PC-9 (cell line): ENCODE measurements around the gene STX12. TPM values are rescaled to one million over a fixed set of nuclear protein-coding genes. Genes with fewer than 3 reads are reported as not detected.

Experiments used
- BruUV-seq: library from RNA; stranded (reverse); fragments of 400-500 nt; replicated peaks from 2 replicates; lab custom pipeline; 2021; lab: Mats Ljungman, UMichigan
- CTCF ChIA-PET: fragments of 300-600 bp; sonication (Branson Sonifier 250); formaldehyde crosslinking; loops from one replicate; lab custom pipeline; 2022; ENCODE audit warnings: antibody characterized with exemption; lab: Charles Lee
- POLR2A ChIA-PET: fragments of 300-600 bp; sonication (Branson Sonifier 250); formaldehyde crosslinking; loops from one replicate; lab custom pipeline; 2022; ENCODE audit warnings: antibody characterized with exemption; ENCODE audit not compliant: unreplicated experiment; lab: Charles Lee
- DNase-seq, 2 experiments: peaks; one replicate each; pipeline versions ENCODE4 v3.0.0 to v3.0.0-alpha.2; 2015 to 2022; ENCODE audit warnings: mixed read lengths in 1 of 2
- H2AFZ ChIP-seq: fragments of 200-600 bp; sonication (generic); 2 replicates; pipeline ENCODE4 v1.8.1; 2017; ENCODE audit warnings: antibody characterized with exemption
- H3F3A ChIP-seq: fragments of 200-600 bp; sonication (generic); 2 replicates; pipeline ENCODE4 v1.8.1; 2017; ENCODE audit warnings: antibody characterized with exemption, mild to moderate bottlenecking, low read depth; ENCODE audit not compliant: insufficient read depth
- H3K27ac ChIP-seq: fragments of 200-600 bp; sonication (generic); 2 replicates; pipeline ENCODE4 v1.6.1; 2016; ENCODE audit warnings: mixed run types
- H3K27me3 ChIP-seq: fragments of 200-600 bp; sonication (generic); 2 replicates; pipeline ENCODE4 v1.6.1; 2016; ENCODE audit warnings: low read depth, mixed run types; ENCODE audit not compliant: insufficient read depth
- H3K36me3 ChIP-seq: fragments of 200-600 bp; sonication (generic); 2 replicates; pipeline ENCODE4 v1.6.1; 2016; ENCODE audit warnings: low read depth, mixed run types
- H3K4me1 ChIP-seq: fragments of 200-600 bp; sonication (generic); replicated peaks from 2 replicates; pipeline ENCODE4 v1.6.1; 2016; ENCODE audit warnings: mixed run types; ENCODE audit not compliant: insufficient read depth
- H3K4me2 ChIP-seq: fragments of 200-600 bp; sonication (generic); 2 replicates; pipeline ENCODE4 v1.6.1; 2017; ENCODE audit warnings: mixed run types
- H3K4me3 ChIP-seq: fragments of 200-600 bp; sonication (generic); 2 replicates; pipeline ENCODE4 v1.6.1; 2016; ENCODE audit warnings: mixed run types
- H3K79me2 ChIP-seq: fragments of 200-600 bp; sonication (generic); 2 replicates; pipeline ENCODE4 v1.6.1; 2017; ENCODE audit warnings: low read depth, mixed run types
- H3K9me2 ChIP-seq: fragments of 200-600 bp; sonication (generic); 2 replicates; pipeline ENCODE4 v1.8.1; 2017; ENCODE audit warnings: mild to moderate bottlenecking; ENCODE audit not compliant: insufficient read depth
- H3K9me3 ChIP-seq: fragments of 200-600 bp; sonication (generic); 2 replicates; pipeline ENCODE4 v1.8.1; 2016; ENCODE audit warnings: low read depth; ENCODE audit not compliant: insufficient read depth
- H4K20me1 ChIP-seq: fragments of 200-600 bp; sonication (generic); 2 replicates; pipeline ENCODE4 v1.8.1; 2017; ENCODE audit not compliant: insufficient read depth
- EZH2 ChIP-seq: fragments of 200-600 bp; sonication (generic); IDR thresholded peaks from 2 replicates; pipeline ENCODE4 v1.8.0; 2017; ENCODE audit warnings: antibody characterized with exemption, low read depth
- intact Hi-C: fragments of 100-400 bp; cut with micrococcal nuclease; formaldehyde crosslinking; loops from one replicate; pipeline ENCODE4 v1.10.0; 2022; ENCODE audit not compliant: unreplicated experiment
- total RNA-seq: library from RNA; stranded (reverse); gene quantifications from 2 replicates; pipeline ENCODE4 v1.2.3, GENCODE V29; 2021
- TF ChIP-seq, protein P1 (sequence below): fragments of 200-600 bp; sonication (generic); conservative IDR thresholded peaks from 2 replicates; pipeline ENCODE4 v1.6.1; 2017; ENCODE audit warnings: mixed run types, antibody characterized with exemption, mild to moderate bottlenecking, moderate library complexity

Gene STX12
- total RNA-seq, 1 experiment from 2014 or later = 23.7 TPM

DNA sequence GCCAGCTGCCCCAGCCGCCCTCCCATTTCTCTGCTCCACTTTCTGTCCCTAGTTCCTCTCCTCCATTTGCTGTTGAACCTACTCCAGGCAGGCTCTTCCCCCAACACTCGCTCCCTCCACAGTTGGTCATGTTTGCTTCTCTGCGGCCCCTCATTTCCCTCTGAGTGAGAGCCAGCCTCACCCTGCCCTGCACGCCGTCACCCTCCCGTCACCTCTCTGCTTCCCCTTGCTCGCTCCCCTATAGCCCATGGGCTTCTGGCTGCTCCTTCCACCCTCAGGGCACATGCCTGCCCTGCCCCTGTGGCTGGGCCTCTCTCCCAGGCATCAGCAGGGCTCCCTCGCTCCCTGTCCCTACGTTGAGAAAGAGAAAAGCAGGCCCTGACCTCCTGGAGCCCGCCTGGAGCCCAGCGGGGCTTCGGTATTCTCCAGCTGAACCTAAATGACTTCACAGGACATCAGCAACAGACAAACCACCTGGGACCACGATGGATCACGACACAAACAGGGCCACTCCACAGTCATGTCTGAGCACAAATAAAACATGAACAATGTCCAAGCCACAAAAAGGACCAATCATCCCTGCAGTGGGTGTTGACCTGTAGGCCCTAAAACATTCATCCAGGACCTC is 86.0 kb downstream of the STX12 start:
- no peaks in the 10 kb centered on the region for H3K79me2 ChIP-seq
- H3K4me1 ChIP-seq = peaks cover 16% of the 10 kb centered on the region
- no peak overlapping the region for H2AFZ ChIP-seq
- no peak overlapping the region for H3K27ac ChIP-seq
- no peak overlapping the region for H3K4me3 ChIP-seq
- intact Hi-C loops = loop anchor here (2.0 to 5.0 kb wide), 4 partner anchors 120 to 743 kb away; partner anchors contain the start of gene EYA3
- POLR2A ChIA-PET = no interaction called here
- peaks cover 12% of the 10 kb centered on the region; the same call in 1 of the 2 replicates for H3F3A ChIP-seq
- no peak overlapping the region for H3K4me2 ChIP-seq
- no peak for DNase-seq
- H3K27me3 ChIP-seq = no peaks in the 10 kb centered on the region
- H4K20me1 ChIP-seq = no peaks in the 10 kb centered on the region
- CTCF ChIA-PET = no interaction called here
- H3K9me2 ChIP-seq = no peaks in the 10 kb centered on the region
- TF ChIP-seq, protein P1, sequence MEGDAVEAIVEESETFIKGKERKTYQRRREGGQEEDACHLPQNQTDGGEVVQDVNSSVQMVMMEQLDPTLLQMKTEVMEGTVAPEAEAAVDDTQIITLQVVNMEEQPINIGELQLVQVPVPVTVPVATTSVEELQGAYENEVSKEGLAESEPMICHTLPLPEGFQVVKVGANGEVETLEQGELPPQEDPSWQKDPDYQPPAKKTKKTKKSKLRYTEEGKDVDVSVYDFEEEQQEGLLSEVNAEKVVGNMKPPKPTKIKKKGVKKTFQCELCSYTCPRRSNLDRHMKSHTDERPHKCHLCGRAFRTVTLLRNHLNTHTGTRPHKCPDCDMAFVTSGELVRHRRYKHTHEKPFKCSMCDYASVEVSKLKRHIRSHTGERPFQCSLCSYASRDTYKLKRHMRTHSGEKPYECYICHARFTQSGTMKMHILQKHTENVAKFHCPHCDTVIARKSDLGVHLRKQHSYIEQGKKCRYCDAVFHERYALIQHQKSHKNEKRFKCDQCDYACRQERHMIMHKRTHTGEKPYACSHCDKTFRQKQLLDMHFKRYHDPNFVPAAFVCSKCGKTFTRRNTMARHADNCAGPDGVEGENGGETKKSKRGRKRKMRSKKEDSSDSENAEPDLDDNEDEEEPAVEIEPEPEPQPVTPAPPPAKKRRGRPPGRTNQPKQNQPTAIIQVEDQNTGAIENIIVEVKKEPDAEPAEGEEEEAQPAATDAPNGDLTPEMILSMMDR = no peak
- no TSS peak for BruUV-seq
- no peaks in the 10 kb centered on the region for H3K36me3 ChIP-seq
- no peaks in the 10 kb centered on the region for H3K9me3 ChIP-seq

DNA sequence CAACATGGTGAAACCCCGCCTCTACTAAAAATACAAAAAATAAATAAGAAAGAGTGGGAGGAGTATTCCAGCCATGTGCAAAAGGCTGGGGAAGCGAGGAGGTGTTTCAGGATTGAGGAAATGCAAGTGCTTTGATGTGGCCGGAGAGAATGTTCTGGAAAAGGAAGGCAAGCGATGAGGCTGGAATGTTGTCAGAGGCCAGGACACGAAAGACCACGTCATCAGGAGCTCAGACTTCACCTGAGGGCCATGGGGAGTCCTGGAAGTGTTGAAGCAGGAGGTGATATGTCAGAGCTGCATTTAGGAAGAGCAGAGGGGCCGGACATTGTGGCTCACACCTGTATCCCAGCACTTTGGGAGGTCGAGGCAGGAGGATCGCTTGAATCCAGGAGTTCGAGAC is 88.4 kb downstream of the STX12 start:
- Histone ChIP-seq H2AFZ (no peak overlapping the region), H4K20me1 (no peaks in the 10 kb centered on the region), H3K36me3 (no peaks in the 10 kb centered on the region), H3K4me1 (peaks cover 25% of the 10 kb centered on the region), H3K79me2 (no peaks in the 10 kb centered on the region), H3K9me3 (no peaks in the 10 kb centered on the region), H3K9me2 (no peaks in the 10 kb centered on the region), H3K27me3 (no peaks in the 10 kb centered on the region), H3K27ac (no peak overlapping the region), H3F3A (peaks cover 12% of the 10 kb centered on the region; the same call in 1 of the 2 replicates), H3K4me2 (no peak overlapping the region), H3K4me3 (no peak overlapping the region)
- intact Hi-C loops = no loop called here
- ChIA-PET CTCF (no interaction called here), POLR2A (no interaction called here)
- DNase-seq = no peak
- TF ChIP-seq, protein P1 = no peak
- TF ChIP-seq EZH2 = no peak
- BruUV-seq = no TSS peak

DNA sequence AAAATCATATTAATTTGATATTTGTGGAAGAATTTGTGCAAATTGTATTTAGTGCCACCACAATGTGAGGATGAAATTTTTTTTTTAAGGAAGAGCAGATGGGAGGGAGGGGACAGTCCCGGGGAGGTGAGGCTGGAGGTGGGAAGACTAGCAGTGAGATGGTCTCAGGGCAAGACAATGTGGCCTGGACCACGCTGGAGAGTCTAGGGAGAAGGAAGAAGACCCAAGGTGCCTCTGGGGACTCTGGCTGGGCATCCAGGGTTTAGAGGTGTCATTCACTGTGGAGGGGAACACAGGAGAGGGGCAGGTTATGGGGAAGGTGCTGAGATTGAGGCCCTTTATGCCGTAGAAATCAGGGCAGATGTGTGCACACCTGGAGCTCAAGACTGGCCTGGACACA is 89.0 kb downstream of the STX12 start:
- no peaks in the 10 kb centered on the region for H3K9me3 ChIP-seq
- H3K27me3 ChIP-seq = no peaks in the 10 kb centered on the region
- no peak for DNase-seq
- H2AFZ ChIP-seq = no peak overlapping the region
- H3K4me2 ChIP-seq = no peak overlapping the region
- POLR2A ChIA-PET = no interaction called here
- no peaks in the 10 kb centered on the region for H4K20me1 ChIP-seq
- intact Hi-C loops = no loop called here
- H3K9me2 ChIP-seq = no peaks in the 10 kb centered on the region
- no peaks in the 10 kb centered on the region for H3K36me3 ChIP-seq
- no peak overlapping the region for H3K4me3 ChIP-seq
- H3K27ac ChIP-seq = no peak overlapping the region
- TF ChIP-seq EZH2 = no peak
- TF ChIP-seq, protein P1 = no peak
- CTCF ChIA-PET = no interaction called here
- H3F3A ChIP-seq = peaks cover 12% of the 10 kb centered on the region; the same call in 1 of the 2 replicates
- peaks cover 25% of the 10 kb centered on the region for H3K4me1 ChIP-seq
- no peaks in the 10 kb centered on the region for H3K79me2 ChIP-seq
- no TSS peak for BruUV-seq
